ENCODE measurements around the gene TET2. TPM values are rescaled to one million over a fixed set of nuclear protein-coding genes. Genes with fewer than 3 reads are reported as not detected.

Gene TET2
- total and polyA plus RNA-seq, 2 of the 4 experiments (the other 2 are of a cell fraction), result 5.6 to 25.3 TPM

DNA sequence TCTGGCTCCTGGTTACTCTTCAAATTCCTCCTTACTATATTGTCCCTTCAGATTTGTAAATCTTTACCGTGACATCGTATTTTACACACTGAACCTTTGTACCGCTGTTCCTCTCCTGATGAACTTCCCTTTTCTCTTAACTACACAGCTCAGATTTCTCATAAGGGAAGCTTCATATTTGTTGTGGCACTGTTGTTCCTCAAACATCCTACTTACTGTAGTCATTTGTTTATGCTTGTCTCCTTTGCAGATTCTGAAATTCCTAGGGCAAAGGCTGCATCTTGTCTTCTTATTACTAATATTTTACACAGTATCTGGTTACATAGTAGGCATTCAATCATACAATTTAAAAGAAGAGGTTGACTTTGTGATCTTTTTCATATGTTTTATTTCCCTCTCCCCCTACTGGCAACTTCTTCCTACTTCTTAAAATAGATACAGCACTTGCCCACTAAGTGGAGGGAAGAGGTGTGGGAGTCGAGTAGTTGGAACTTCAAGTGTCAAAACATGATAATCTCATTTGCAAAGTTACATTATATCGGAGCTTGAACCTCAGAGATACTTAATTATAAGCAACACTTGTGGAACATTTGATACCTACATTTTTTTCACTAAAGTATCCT is 50.0 kb downstream of the TET2 start:
- Histone ChIP-seq H3K56ac (ENCODE audit: extremely low read depth, insufficient read depth, low read length) (no peak overlapping the region), H2BK5ac (ENCODE audit: low read depth, low read length, poor library complexity, severe bottlenecking) (peak overlapping the region; percentile 64), H2AK9ac (replicated peaks; ENCODE audit: low read depth, low read length, poor library complexity) (no peak overlapping the region), H3K9ac (ENCODE audit: low read depth, low read length) (no peak overlapping the region), H4K5ac (ENCODE audit: low read depth, low read length) (no peak overlapping the region), H3K9me3 (ENCODE audit: control insufficient read depth, insufficient read depth, low read length) (no peaks in the 10 kb centered on the region), H2AK5ac (ENCODE audit: low read depth, low read length) (no peak overlapping the region), H2BK15ac (ENCODE audit: low read depth, low read length) (no peak overlapping the region), H2BK20ac (ENCODE audit: low read depth, low read length) (0 out of 2 replicates have a peak overlapping the region, but pooled peaks have one; percentile 1), H3K9me1 (ENCODE audit: insufficient read depth, low read length) (peaks cover 1% of the 10 kb centered on the region; the same call in 1 of the 2 replicates), H3K79me1 (ENCODE audit: low read depth in 1 of 2, low read length in 2 of 2) (peaks cover 14 to 25% of the 10 kb centered on the region in 2 experiments), H3K23ac (ENCODE audit: low read depth, low read length) (no peak overlapping the region), H3K18ac (ENCODE audit: low read depth, low read length) (no peak overlapping the region; the same call in 1 of the 2 replicates), H4K20me1 (ENCODE audit: insufficient read depth, low read length) (no peaks in the 10 kb centered on the region), H4K91ac (ENCODE audit: insufficient read depth, low read depth, low read length) (no peak overlapping the region), H3K36me3 (ENCODE audit: control insufficient read depth, insufficient read depth, low read length) (peaks cover 3% of the 10 kb centered on the region; the same call in 1 of the 2 replicates), H3K14ac (replicated peaks; ENCODE audit: low read depth, low read length) (no peak overlapping the region), H3K4ac (ENCODE audit: low read depth, low read length) (no peak overlapping the region), H3K4me3 (ENCODE audit: insufficient read depth, low read depth, low read length) (no peak overlapping the region), H3K4me1 (ENCODE audit: control insufficient read depth, insufficient read depth, low read length) (peaks cover 5% of the 10 kb centered on the region), H2AFZ (replicated peaks; ENCODE audit: low read length, poor library complexity) (no peak overlapping the region), H3K27ac (ENCODE audit: insufficient read depth, low read length) (no peak overlapping the region), H2BK120ac (ENCODE audit: low read depth, low read length) (no peak overlapping the region; the same call in 1 of the 2 replicates), H3K4me2 (ENCODE audit: low read depth, low read length) (peak overlapping the region; percentile 25; the same call in 1 of the 2 replicates), H3K27me3 (ENCODE audit: control insufficient read depth, insufficient read depth, low read length) (no peaks in the 10 kb centered on the region), H4K8ac (ENCODE audit: low read depth in 2 of 2, low read length in 2 of 2) (0 out of 4 replicates have a peak overlapping the region, but pooled peaks of 1 of the 2 experiments have one; percentile 20)
- ChIA-PET POLR2A (ENCODE audit: unreplicated experiment) (no interaction called here), CTCF (interaction anchor here (0.6 to 1.4 kb wide), 4 partner anchors 9 to 193 kb away, joined by 3 to 5 read pairs (median 3); no protein-coding TSS in a partner anchor)
- WGBS, 2 experiments (ENCODE audit: extremely low coverage in 2 of 2, insufficient read length in 1 of 2), result no CpG with 5 or more reads among the region's 5 CpGs
- in situ Hi-C loops (cut with MboI; ENCODE audit: low sequenced_read_pairs), result no loop called here
- no TSS peak for BruUV-seq (replicated peaks)
- dilution Hi-C loops (cut with HindIII; ENCODE audit: low sequenced_read_pairs, unreplicated experiment), result no loop called here
- peak; percentile 44 for DNase-seq
- intact Hi-C loops (cut with micrococcal nuclease), result loop anchor here (5.0 kb wide), 1 partner anchor 276 kb away; the partner anchor contains the start of gene PPA2
- peak; percentile 36 for ATAC-seq (ENCODE audit: low read depth)
- TF ChIP-seq, protein P1, sequence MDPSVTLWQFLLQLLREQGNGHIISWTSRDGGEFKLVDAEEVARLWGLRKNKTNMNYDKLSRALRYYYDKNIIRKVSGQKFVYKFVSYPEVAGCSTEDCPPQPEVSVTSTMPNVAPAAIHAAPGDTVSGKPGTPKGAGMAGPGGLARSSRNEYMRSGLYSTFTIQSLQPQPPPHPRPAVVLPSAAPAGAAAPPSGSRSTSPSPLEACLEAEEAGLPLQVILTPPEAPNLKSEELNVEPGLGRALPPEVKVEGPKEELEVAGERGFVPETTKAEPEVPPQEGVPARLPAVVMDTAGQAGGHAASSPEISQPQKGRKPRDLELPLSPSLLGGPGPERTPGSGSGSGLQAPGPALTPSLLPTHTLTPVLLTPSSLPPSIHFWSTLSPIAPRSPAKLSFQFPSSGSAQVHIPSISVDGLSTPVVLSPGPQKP (IDR thresholded peaks at IDR 0.05; ENCODE audit: borderline replicate concordance, low read depth, low read length), result no peak
- TF ChIP-seq BHLHE40 (IDR thresholded peaks at IDR 0.05; ENCODE audit: low read depth, low read length) (no peak), RCOR1 (IDR thresholded peaks at IDR 0.05; ENCODE audit: insufficient replicate concordance, low read length) (no peak), CTCF (conservative IDR thresholded peaks at IDR 0.05; ENCODE audit: low read depth, low read length) (peak; percentile 24; the same call in 1 of the 2 replicates)
